HuH-7.5 (cell line): ENCODE data around the gene GPS2.
A peak's percentile ranks its signal among the peaks of the same experiment; 100 is the strongest.

Source experiments
- DNase-seq: peaks from one replicate; pipeline ENCODE4 v3.0.0; 2011; ENCODE audit warnings: low spot score

Gene GPS2

DNA sequence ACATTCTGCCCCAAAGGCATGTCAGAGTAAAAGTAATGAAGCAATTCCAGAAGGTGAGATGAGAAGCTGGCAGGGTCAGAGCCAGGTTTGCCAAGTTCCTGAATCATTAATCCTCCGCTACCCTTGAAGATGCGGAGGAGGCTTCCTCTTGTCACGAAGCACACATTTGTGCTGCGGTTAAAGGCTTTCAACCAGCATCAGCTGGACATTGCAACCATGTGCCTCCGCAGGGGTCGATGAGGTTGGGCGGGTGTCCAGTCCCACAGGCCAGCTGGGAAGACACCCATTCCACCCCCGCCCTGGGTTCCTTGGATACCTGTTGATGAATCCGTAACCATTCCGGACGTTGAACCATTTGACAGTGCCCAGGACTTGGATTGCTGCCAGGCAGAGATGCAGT lies 22.0 kb downstream of the GPS2 start:
- DNase-seq: no peak

DNA sequence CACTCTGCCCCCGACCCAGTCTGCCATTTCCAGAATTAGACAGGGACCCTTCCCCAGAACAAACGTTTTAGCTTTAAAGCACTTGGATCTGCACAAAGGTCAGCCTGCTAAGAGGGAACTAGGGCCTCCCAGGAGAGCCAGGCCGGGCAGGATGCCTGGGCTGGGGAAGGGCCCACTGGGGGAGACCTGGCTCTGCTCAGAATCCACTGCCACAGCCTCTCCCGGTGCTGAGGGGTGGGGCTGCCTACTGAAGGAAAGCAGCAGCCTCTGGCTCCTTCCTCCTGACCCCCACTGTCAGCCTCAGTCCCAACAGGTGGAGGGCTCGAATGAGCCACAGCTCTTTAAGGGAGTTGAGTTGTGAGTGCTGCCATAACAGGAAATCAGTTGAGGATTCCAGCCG lies 22.4 kb downstream of the GPS2 start:
- DNase-seq: no peak

DNA sequence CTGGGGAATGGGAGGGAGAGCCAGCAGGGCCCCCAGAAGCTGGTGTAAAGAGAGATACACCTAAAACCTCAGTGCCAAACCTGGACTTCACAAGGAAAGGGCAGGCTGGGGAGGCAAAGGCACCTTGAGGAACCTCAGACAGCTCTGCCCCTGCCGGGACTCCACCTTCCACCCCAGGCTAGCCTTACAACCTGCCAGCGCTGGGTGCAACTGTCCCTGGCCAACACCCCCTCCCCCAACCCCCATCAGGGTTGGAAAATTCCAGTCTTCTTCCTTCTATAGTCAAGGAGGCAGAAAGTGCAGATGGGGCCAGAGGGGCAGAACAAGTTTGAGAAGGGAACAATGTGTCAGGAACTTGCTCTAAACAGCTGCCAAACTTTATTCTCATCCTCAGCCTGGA lies 23.0 kb downstream of the GPS2 start:
- DNase-seq: no peak

DNA sequence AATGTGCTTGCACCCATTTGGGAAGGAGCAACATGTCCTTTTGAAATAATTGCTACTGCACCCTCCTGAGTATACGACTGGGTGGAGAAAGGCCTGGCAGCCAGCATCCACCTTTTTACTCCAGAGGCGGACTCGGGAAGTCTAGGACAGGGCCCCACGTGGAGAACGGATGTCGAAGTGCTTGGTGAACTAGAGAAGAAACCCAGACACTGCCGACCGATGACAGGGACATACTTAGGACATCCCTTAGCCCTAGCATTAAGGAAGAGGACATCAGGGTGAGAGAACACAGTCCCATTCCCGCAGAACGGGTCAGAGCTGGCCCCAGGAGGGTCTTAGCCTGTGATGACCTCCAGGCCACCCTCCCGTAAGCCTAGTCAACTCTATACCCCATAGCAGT lies 24.5 kb downstream of the GPS2 start:
- no peak for DNase-seq

DNA sequence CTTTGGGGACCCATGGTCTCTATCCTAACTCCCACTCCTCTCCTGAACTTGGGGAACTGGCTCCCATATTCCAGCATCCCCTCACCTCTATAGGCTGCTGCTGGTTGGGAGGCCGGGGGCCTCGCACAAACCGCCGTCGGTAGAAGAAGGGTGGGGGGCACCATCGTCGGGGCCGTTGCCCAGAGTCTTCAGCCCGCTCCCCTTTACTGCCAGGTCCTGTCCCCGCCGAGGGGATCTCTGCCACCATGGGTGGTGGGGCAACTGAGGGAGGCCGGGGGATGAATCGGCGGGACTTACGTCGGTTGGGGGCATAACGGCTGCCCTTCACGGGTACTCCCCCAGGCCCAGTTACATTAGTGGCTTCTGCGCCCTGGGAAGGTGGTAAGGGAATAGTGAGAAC lies 25.0 kb downstream of the GPS2 start:
- no peak for DNase-seq

DNA sequence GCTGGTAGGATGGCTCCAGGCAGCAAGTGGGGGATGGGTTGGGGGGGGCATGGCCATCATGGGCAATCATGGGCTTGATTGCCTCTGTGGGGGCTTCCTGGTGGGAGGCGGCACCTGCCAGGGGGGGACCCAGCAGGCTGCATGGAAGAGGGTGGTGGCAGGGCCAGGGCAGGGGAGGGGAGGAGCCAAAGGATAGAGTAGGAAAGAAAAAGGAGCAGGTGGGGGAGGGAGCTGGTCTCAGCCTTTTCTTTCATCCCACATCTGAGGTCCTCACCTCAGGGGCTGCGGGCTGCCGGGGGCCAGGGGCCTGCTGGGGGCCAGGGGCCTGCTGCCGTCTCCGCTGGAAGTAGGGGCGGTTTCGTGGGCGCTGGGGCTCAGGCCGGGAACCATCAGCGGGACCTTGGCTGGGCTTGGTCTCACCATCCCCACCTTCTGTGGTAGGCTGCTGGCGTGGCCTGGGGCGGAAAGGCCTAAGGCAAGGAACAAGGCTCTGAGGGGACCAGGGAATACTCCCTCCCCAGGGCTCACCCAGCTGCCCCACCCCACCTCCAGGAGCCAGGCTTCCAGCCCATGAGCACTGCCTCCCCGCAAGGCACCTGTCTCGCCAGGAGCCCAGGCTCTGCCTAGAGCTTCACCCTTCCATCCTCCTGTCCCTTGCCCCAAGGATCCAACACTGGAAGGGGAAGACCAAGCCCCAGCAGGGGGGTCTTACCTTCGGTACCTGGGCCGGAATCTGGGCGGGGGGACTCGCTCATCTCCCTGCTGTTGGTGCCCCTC lies 25.7 kb downstream of the GPS2 start:
- no peak for DNase-seq

DNA sequence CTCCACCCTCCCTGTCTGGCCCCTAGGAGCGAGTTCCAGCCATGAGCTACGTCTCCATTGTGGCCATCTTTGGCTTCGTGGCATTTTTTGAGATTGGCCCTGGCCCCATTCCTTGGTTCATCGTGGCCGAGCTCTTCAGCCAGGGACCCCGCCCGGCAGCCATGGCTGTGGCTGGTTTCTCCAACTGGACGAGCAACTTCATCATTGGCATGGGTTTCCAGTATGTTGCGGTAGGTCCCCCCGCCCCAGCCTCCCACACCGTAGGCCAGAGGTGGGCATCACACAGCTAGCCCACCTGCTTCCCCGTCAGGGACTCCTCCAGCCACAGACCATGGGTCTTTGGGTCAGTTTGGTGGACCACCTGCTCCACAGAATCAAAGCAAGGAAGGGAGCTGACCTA lies 29.5 kb downstream of the GPS2 start:
- no peak for DNase-seq

DNA sequence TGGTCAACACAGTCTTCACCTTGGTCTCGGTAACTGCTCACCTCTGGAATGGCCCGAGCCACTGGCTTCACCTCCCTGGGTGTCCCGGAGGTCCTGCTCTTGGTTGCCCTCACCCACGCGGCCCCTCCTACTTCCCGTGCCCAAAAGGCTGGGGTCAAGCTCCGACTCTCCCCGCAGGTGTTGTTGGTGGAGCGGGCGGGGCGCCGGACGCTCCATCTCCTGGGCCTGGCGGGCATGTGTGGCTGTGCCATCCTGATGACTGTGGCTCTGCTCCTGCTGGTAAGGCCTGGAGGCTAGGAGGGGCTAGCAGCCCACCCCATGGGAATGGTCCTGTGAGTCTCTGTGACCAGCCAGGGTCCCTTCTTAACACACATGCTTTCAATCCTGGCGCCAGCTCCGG lies 30.2 kb downstream of the GPS2 start:
- DNase-seq: no peak

DNA sequence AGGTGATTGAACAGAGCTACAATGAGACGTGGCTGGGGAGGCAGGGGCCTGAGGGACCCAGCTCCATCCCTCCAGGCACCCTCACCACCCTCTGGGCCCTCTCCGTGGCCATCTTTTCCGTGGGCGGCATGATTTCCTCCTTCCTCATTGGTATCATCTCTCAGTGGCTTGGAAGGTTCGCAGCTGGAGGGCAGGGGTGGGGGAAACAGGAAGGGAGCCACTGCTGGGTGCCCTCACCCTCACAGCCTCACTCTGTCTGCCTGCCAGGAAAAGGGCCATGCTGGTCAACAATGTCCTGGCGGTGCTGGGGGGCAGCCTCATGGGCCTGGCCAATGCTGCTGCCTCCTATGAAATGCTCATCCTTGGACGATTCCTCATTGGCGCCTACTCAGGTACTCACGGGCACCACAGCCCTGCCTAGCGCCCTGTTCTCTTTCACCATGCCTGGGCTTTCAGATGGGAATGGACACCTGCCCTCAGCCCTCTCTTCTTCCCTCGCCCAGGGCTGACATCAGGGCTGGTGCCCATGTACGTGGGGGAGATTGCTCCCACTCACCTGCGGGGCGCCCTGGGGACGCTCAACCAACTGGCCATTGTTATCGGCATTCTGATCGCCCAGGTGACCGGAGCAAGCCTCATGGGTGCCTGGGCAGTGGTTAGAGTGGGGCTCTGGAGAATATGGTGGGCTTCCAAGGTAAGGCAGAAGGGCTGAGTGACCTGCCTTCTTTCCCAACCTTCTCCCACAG lies 31.5 kb downstream of the GPS2 start:
- DNase-seq: no peak

DNA sequence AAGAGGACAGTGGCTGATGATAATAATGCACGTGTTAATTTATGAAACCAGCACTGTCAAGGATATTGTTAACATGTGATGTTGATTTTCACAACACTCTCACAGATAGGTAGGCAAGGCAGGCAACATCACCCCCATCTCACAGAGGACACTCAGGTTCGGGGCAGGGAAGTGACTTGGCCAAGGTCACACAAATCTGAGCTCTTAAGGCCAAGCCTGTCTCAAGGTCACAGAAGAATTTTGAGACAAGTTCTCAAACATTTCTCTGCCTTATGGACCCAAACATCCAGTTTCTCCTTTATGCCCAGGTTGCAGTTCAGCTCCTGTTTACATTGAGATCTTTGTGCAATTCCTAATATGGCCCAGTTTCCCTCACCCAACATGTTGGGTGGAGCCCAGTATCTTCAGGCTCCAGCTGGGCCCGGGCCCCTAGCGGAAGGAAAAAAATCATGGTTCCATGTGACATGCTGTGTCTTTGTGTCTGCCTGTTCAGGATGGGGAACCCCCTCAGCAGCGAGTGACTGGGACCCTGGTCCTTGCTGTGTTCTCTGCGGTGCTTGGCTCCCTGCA lies 32.3 kb downstream of the GPS2 start:
- no peak for DNase-seq

DNA sequence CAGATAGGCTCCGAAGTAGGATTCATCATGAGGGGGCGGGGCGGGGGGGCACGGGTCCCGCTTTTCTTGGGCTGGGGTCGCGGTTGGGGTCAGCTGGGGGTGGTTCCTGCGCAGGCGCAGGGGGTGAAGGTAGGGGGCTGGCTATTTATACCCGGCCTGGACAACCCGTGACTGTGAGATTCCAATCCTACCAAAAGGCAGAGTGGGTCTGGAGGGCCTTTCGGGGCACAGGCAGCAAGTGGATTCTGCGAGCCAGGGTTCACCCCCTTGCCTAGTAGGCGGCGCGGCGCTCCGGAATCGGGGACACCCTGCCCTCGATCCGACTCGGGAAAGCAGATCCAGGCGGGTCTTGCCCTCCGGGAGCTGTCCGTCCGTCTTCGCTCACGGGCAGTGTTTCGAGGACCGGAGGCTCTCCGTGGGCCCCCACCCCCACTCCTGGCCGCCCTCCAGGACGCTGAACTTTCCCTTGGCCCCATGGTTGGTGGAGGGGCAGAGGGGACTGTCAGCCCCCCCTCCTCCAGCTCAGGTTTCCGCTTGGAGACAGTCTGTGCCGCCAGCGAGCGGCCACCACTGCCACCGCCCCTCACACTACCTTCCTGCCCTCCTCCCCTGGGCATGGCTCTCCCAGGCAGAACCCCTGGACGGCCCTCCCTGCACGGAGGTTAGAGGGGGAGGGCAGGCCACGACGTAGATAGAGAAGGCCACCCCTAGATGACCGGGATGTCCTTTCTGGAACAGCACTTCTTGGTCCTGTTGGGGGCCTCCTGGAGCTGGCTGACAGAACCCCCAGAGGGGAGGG lies 33.0 kb downstream of the GPS2 start:
- no peak for DNase-seq

DNA sequence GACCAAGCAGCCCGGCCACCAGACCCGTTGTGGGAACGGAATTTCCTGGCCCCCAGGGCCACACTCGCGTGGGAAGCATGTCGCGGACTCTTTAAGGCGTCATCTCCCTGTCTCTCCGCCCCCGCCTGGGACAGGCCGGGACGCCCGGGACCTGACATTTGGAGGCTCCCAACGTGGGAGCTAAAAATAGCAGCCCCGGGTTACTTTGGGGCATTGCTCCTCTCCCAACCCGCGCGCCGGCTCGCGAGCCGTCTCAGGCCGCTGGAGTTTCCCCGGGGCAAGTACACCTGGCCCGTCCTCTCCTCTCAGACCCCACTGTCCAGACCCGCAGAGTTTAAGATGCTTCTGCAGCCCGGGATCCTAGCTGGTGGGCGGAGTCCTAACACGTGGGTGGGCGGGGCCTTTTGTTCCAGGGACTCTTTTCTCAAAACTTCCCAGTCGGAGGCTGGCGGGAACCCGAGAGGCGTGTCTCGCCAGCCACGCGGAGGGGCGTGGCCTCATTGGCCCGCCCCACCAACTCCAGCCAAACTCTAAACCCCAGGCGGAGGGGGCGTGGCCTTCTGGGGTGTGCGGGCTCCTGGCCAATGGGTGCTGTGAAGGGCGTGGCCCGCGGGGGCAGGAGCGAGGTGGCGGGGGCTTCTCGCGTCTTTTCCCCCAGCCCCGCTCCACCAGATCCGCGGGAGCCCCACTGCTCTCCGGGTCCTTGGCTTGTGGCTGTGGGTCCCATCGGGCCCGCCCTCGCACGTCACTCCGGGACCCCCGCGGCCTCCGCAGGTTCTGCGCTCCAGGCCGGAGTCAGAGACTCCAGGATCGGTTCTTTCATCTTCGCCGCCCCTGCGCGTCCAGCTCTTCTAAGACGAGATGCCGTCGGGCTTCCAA lies 33.8 kb downstream of the GPS2 start, which contains the start of gene SLC2A4:
SLC2A4 (plus strand) TSS at position 645 of the 879 bp plus-strand sequence; CDS start at position 862, 217 bp downstream.
- peak; percentile 96 for DNase-seq

DNA sequence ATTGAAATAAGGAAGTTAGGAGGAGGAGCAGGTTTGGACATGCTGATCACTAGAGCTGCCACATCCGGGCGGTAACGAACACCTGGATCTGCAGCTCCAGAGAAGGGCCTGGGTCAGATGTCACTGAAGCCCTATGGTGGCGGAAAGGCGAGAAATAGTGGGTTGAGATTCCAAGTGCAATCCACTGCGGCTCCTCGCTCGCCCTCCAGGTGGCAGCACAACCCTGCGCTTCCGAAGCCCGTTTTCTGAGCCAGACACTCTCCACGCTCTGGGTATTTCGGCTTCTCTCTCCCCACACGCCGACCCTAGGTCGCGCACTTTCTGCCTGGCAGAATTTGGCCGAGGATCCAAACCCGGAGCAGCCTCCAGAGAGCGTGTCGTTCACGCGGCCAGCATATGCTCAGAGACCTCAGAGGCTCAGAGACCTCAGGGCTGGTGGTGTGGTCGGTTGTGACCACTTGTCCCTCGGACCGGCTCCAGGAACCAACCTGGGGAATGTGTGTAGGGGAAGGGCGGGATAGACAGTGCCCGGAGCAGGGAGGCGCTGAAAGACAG lies 34.6 kb downstream of the GPS2 start:
- DNase-seq: no peak

DNA sequence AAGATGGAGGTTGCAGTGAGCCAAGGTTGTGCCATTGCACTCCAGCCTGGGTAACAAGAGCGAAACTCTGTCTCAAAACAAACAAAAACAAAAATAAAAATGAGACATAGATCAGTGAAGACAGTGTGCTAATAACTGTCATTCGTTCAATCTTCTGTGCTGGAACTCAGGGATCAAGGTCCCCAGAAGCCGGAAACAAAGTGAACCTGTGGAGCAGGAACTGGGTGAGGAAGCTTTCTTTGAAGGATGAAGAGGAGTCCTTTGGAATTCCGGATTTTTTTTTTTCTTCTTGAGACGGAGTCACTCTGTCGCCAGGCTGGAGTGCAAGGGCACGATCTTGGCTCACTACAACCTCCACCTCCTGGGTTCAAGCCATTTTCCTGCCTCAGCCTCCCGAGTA lies 35.7 kb downstream of the GPS2 start:
- DNase-seq: no peak

DNA sequence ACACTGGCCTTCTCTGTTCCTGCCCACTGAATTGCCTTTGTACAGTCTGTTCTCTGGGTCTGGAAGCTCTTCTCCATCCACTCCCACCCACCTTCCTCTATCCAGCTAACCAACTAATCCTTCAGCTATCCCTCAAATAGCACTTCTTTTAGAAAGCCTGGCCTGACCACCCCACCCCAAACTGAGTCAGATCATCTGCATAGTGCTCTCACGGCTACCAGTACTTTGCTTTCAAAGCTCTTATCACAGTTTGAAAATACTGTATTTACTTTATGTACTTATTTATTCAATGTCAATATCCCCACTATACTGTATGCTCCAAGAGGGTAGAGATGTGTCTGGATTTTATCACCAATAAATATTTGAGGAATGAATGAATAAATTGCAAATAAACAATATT lies 48.4 kb downstream of the GPS2 start:
- DNase-seq: no peak

DNA sequence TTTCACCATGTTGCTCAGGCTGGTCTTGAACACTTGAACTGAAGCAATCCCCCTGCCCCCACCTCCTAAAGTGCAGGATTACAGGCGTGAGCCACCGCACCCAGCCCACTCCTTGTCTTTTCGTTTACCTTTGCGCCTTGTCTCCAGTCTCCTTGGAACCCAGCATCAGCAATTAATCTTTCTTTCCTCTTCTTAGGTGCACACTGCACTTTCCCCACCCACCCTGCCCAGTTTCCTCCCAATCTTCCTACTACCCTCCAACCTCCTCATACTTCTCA lies 51.4 kb downstream of the GPS2 start:
- no peak for DNase-seq

DNA sequence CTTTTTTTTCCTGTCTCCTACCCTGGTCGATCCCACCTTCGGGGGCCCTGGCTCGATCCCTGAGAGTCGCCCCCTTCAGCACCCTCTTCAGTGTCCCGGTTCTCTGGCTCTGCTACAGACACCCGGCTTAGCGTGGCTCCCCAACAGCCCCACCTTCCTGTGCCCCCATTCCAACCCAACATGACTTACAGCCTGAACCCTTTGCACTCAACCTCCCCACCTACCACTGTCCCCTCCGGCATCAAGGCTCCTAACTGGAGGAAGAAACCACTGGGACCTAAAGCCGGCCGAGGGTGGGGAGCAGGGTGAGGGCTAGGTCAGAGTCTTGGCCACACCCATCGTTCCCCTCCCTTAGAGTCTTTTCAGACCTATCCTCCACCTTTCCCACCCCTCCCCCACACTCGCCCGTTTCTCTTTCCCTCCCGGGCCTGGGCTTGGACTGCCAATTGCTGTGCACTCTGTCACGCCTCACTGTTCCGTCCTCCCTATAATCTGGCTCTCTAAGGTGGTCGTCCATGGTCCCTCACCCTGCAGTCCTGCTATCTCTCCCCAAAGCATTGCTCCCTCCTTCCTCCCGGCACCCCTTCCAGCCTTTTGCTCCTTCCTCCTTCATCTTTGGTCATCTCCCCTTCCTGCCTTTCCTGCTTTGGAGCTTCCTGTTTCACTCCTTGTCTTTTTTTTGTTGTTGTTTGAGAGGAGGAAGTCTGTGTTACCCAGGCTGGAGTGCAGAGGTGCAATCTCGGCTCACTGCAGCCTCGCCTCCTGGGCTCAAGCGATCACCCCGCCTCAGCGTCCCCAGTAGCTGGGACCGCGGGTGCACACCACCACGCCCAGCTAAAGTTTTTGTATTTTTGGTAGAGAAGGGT lies 52.0 kb downstream of the GPS2 start:
- DNase-seq: no peak
